ENCODE results near the gene CCSER2. TPM values are rescaled to one million over a fixed set of nuclear protein-coding genes. Genes with fewer than 3 reads are reported as not detected.

CCSER2 gene
- polyA plus RNA-seq, 1 of the 3 experiments (the other 2 are of a cell fraction) = 8.5 TPM

DNA sequence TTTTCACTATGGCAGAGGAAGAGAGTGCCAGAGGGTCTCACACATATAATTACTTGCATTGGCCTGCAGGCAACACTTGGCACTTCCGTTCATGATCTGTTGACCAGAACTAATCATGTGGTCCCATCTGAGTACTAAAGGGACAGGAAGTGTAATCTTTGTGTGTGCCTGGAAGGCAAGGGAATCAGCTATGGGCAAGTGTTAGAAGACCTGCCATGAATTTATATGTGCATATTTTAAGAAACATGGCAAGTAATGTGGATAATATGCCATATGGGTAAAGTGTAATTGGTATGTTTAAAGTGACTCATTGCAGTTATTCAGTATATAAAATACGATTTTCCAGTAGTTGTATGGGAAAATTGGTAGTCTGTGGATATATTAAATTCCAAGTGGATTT, 46.1 kb downstream of the CCSER2 start:
- H3K4me2 ChIP-seq = no peak overlapping the region
- no peaks in the 10 kb centered on the region for H3K9me2 ChIP-seq
- CTCF ChIA-PET = interaction anchor here (0.6 to 8.8 kb wide), 16 partner anchors 9 to 187 kb away, joined by 3 to 136 read pairs (median 3); no protein-coding TSS in a partner anchor
- peaks cover 6% of the 10 kb centered on the region for H3F3A ChIP-seq (replicated peaks; ENCODE audit: insufficient read depth)
- peaks cover 65% of the 10 kb centered on the region for H3K79me2 ChIP-seq (ENCODE audit: insufficient read depth)
- H3K9ac ChIP-seq = no peak overlapping the region
- no peaks in the 10 kb centered on the region for H3K27me3 ChIP-seq (ENCODE audit: insufficient read depth)
- H3K27ac ChIP-seq (ENCODE audit: low read depth in 2 of 2, low read length in 1 of 2) = no peak overlapping the region; a peak in 1 of 4 replicates
- no peaks in the 10 kb centered on the region; a peak in 1 of 4 replicates for H3K4me1 ChIP-seq (ENCODE audit: control insufficient read depth in 1 of 2, insufficient read depth in 2 of 2, low read depth in 1 of 2, low read length in 1 of 2)
- POLR2A ChIA-PET = no interaction called here
- DNase-seq = no peak
- 49% methylated on average over 2 of the region's 2 CpGs for WGBS (ENCODE audit: low lambda C conversion rate)
- H2AFZ ChIP-seq (ENCODE audit: low read depth) = no peak overlapping the region
- H4K20me1 ChIP-seq (ENCODE audit: insufficient read depth) = peaks cover 9% of the 10 kb centered on the region
- H3K36me3 ChIP-seq (replicated peaks in 1 of 2; ENCODE audit: control insufficient read depth in 1 of 2, insufficient read depth in 2 of 2, low read length in 1 of 2) = peaks cover 14 to 32% of the 10 kb centered on the region in 2 experiments
- H3K4me3 ChIP-seq (ENCODE audit: low read depth in 2 of 2, low read length in 1 of 2) = no peak overlapping the region
- TF ChIP-seq FOXM1 (IDR thresholded peaks at IDR 0.05; ENCODE audit: low read depth) (no peak), RCOR1 (IDR thresholded peaks at IDR 0.05; ENCODE audit: low read length) (no peak), FOSL2 (IDR thresholded peaks at IDR 0.05; ENCODE audit: borderline replicate concordance, low read depth) (no peak), TEAD4 (IDR thresholded peaks at IDR 0.05; ENCODE audit: borderline replicate concordance, insufficient read depth) (no peak)
- no peaks in the 10 kb centered on the region for H3K9me3 ChIP-seq

DNA sequence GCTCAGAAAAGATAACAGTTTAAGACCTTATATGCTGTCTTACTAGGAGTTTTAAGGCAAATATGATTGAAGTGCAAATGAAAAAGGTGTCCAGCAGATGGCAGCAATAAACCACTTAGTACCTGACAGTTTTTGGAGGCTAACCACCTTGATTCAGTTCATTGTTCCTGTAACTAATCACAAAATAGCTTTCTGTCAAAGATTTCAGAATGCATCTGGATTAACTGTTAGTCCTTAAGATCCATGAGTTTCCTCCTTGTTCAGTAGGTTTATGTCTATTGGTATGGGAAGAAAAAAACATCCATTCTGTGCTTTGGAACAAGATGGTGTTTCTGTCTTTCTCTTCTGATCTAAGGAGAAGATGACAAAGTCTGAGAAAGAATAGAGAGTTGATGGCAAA, 46.6 kb downstream of the CCSER2 start:
- Histone ChIP-seq H3K27ac (ENCODE audit: low read depth in 2 of 2, low read length in 1 of 2) (no peak overlapping the region; a peak in 1 of 4 replicates), H3F3A (replicated peaks; ENCODE audit: insufficient read depth) (peaks cover 6% of the 10 kb centered on the region), H2AFZ (ENCODE audit: low read depth) (no peak overlapping the region), H3K79me2 (ENCODE audit: insufficient read depth) (peaks cover 65% of the 10 kb centered on the region), H3K9ac (no peak overlapping the region), H3K4me1 (ENCODE audit: control insufficient read depth in 1 of 2, insufficient read depth in 2 of 2, low read depth in 1 of 2, low read length in 1 of 2) (no peaks in the 10 kb centered on the region; a peak in 1 of 4 replicates), H3K4me2 (no peak overlapping the region), H3K4me3 (ENCODE audit: low read depth in 2 of 2, low read length in 1 of 2) (no peak overlapping the region), H3K27me3 (ENCODE audit: insufficient read depth) (no peaks in the 10 kb centered on the region), H3K36me3 (replicated peaks in 1 of 2; ENCODE audit: control insufficient read depth in 1 of 2, insufficient read depth in 2 of 2, low read length in 1 of 2) (peaks cover 17 to 32% of the 10 kb centered on the region in 2 experiments), H3K9me3 (no peaks in the 10 kb centered on the region), H4K20me1 (ENCODE audit: insufficient read depth) (peaks cover 9% of the 10 kb centered on the region), H3K9me2 (no peaks in the 10 kb centered on the region)
- peak; percentile 29 for DNase-seq
- TF ChIP-seq RAD21 (IDR thresholded peaks at IDR 0.05; ENCODE audit: low read length) (peak; percentile 89), YY1 (IDR thresholded peaks at IDR 0.05; ENCODE audit: low read depth) (no peak), SMC3 (IDR thresholded peaks at IDR 0.05; ENCODE audit: low read depth, low read length) (peak; percentile 86)
- TF ChIP-seq, protein P1, sequence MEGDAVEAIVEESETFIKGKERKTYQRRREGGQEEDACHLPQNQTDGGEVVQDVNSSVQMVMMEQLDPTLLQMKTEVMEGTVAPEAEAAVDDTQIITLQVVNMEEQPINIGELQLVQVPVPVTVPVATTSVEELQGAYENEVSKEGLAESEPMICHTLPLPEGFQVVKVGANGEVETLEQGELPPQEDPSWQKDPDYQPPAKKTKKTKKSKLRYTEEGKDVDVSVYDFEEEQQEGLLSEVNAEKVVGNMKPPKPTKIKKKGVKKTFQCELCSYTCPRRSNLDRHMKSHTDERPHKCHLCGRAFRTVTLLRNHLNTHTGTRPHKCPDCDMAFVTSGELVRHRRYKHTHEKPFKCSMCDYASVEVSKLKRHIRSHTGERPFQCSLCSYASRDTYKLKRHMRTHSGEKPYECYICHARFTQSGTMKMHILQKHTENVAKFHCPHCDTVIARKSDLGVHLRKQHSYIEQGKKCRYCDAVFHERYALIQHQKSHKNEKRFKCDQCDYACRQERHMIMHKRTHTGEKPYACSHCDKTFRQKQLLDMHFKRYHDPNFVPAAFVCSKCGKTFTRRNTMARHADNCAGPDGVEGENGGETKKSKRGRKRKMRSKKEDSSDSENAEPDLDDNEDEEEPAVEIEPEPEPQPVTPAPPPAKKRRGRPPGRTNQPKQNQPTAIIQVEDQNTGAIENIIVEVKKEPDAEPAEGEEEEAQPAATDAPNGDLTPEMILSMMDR (IDR thresholded peaks at IDR 0.05) = peak; percentile 83
- CTCF ChIA-PET = interaction anchor here (0.6 to 8.8 kb wide), 20 partner anchors 10 to 353 kb away, joined by 3 to 136 read pairs (median 4); no protein-coding TSS in a partner anchor
- POLR2A ChIA-PET = no interaction called here

DNA sequence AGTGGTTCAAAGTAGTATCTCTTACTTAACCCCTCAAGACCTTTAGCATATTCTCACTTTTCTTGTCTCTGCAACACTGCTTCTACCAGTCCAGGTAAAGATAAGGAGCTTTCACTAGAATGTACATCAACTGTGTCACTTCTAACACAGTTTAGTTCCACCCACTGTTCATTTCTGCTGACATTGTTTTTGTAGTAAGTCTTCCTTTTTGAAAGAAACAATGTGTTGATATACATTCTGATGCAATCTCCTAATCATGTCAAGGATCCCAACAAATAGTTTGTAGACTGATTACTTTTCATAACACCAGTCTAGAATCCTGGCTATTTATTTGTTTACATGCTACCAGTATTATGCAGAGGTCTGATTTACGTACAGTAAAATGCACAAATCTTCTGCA, 47.5 kb downstream of the CCSER2 start:
- ChIA-PET CTCF (interaction anchor here (0.9 to 8.8 kb wide), 2 partner anchors 100 to 162 kb away, joined by 4 to 136 read pairs; no protein-coding TSS in a partner anchor), POLR2A (no interaction called here)
- Histone ChIP-seq H4K20me1 (ENCODE audit: insufficient read depth) (peaks cover 9% of the 10 kb centered on the region), H3K36me3 (replicated peaks in 1 of 2; ENCODE audit: control insufficient read depth in 1 of 2, insufficient read depth in 2 of 2, low read length in 1 of 2) (peaks cover 19 to 34% of the 10 kb centered on the region in 2 experiments), H3F3A (replicated peaks; ENCODE audit: insufficient read depth) (peaks cover 6% of the 10 kb centered on the region), H3K4me3 (ENCODE audit: low read depth in 2 of 2, low read length in 1 of 2) (no peak overlapping the region), H3K4me1 (ENCODE audit: control insufficient read depth in 1 of 2, insufficient read depth in 2 of 2, low read depth in 1 of 2, low read length in 1 of 2) (no peaks in the 10 kb centered on the region; a peak in 1 of 4 replicates), H3K27me3 (ENCODE audit: insufficient read depth) (no peaks in the 10 kb centered on the region), H3K27ac (ENCODE audit: low read depth in 2 of 2, low read length in 1 of 2) (no peak overlapping the region), H3K4me2 (no peak overlapping the region), H3K9me3 (no peaks in the 10 kb centered on the region), H3K79me2 (ENCODE audit: insufficient read depth) (peaks cover 65% of the 10 kb centered on the region), H3K9ac (no peak overlapping the region), H3K9me2 (no peaks in the 10 kb centered on the region), H2AFZ (ENCODE audit: low read depth) (no peak overlapping the region)
- no peak for DNase-seq
- TF ChIP-seq, protein P2, sequence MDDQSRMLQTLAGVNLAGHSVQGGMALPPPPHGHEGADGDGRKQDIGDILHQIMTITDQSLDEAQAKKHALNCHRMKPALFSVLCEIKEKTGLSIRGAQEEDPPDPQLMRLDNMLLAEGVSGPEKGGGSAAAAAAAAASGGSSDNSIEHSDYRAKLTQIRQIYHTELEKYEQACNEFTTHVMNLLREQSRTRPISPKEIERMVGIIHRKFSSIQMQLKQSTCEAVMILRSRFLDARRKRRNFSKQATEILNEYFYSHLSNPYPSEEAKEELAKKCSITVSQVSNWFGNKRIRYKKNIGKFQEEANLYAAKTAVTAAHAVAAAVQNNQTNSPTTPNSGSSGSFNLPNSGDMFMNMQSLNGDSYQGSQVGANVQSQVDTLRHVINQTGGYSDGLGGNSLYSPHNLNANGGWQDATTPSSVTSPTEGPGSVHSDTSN (IDR thresholded peaks at IDR 0.05) = no peak
- TF ChIP-seq, protein P3, sequence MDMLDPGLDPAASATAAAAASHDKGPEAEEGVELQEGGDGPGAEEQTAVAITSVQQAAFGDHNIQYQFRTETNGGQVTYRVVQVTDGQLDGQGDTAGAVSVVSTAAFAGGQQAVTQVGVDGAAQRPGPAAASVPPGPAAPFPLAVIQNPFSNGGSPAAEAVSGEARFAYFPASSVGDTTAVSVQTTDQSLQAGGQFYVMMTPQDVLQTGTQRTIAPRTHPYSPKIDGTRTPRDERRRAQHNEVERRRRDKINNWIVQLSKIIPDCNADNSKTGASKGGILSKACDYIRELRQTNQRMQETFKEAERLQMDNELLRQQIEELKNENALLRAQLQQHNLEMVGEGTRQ (IDR thresholded peaks at IDR 0.05; ENCODE audit: borderline replicate concordance, low read depth, low read length) = no peak
- TF ChIP-seq GATA2 (CRISPR knock-in tag; IDR thresholded peaks at IDR 0.05) (no peak), EP300 (IDR thresholded peaks at IDR 0.05; ENCODE audit: borderline replicate concordance in 1 of 2, low read depth in 1 of 2, low read length in 1 of 2) (no peak), TCF12 (IDR thresholded peaks at IDR 0.05) (no peak), NFIC (IDR thresholded peaks at IDR 0.05; ENCODE audit: borderline replicate concordance) (no peak)
- 100% methylated on average over 1 of the region's 1 CpG for WGBS (ENCODE audit: low lambda C conversion rate)

Measured in SK-N-SH (cell line).